G401 (cell line): Measurements from ENCODE around the gene PHYKPL. TPM values are rescaled to one million over a fixed set of nuclear protein-coding genes. Genes with fewer than 3 reads are reported as not detected.
"Not testable (repeated sequence)": the region's sequence is repeated elsewhere in the genome, so short reads cannot be mapped to it uniquely, and the experiment has no call there.

Experiments
- DNase-seq: peaks from one replicate; pipeline ENCODE4 v3.0.0-alpha.2; 2015; ENCODE audit warnings: low spot score
- in situ Hi-C: cut with HindIII; loops from 2 replicates; pipeline ENCODE4 v1.10.0; 2016; ENCODE audit warnings: low sequenced_read_pairs, mixed read lengths
- total RNA-seq: library from RNA; depleted of rRNA; stranded (reverse); fragments of >200 nt; shearing (Covaris generic); gene quantifications from 2 replicates; pipeline ENCODE4 v1.2.3, GENCODE V29; 2014

Gene PHYKPL
- total RNA-seq, 1 experiment from 2014 or later, result 26.6 TPM

GRCh38 chr5:178241688-178242231 lies 9.2 kb upstream of the PHYKPL start:
- no peak for DNase-seq
- in situ Hi-C loops, result no loop called here

- DNase-seq, result no peak
- in situ Hi-C loops, result no loop called here
Measured at GRCh38 chr5:178241231-178241663, 8.6 kb upstream of the PHYKPL start.

GRCh38 chr5:178240766-178241165 lies 8.2 kb upstream of the PHYKPL start:
- in situ Hi-C loops, result no loop called here
- no peak for DNase-seq

DNA sequence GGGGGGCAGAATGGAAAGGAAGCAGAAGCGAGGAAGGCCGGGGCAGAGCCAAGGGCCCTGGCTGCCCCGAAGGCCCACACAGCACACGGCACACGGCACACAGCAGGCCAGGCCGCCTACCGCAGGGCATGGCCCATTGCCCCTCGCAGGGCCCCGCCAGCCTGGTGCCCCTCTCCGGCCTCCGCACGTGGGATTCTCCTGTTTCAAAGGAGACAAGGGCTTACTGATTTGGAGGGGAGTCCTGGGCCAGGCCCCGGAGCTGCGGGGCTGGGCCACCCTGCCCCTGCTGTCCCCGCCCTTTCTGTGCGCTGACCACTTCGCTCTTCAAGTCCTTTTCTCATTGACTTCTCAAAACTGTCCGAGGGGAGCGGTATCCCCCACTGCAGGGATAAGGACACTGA lies 7.7 kb upstream of the PHYKPL start:
- in situ Hi-C loops, result no loop called here
- DNase-seq, result no peak

DNA sequence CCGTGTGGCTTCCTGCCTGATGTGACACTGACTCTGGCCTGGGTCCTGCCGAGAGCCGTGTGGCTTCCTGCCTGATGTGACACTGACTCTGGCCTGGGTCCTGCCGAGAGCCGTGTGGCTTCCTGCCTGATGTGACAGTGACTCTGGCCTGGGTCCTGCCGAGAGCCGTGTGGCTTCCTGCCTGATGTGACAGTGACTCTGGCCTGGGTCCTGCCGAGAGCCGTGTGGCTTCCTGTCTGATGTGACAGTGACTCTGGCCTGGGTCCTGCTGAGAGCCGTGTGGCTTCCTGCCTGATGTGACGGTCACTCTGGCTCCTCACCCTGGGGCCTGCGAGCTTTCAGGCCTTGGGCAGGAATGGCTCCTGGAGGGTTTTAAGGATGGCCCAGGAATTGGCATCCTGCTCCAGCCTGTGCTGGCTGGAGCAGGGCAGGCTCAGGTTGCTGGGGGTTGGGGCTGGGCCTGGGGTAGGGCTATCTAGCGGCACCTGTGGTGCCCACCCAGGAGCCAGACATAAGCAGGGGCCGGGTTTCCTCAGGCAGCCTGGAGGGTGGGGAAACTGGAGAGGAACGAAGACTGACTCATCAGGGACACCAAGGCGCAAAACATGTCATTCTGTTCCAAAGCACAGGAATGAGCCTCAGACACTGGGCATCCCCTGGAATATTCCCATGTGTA lies 7.2 kb upstream of the PHYKPL start:
- in situ Hi-C loops, DNase-seq: not testable (repeated sequence)

DNA sequence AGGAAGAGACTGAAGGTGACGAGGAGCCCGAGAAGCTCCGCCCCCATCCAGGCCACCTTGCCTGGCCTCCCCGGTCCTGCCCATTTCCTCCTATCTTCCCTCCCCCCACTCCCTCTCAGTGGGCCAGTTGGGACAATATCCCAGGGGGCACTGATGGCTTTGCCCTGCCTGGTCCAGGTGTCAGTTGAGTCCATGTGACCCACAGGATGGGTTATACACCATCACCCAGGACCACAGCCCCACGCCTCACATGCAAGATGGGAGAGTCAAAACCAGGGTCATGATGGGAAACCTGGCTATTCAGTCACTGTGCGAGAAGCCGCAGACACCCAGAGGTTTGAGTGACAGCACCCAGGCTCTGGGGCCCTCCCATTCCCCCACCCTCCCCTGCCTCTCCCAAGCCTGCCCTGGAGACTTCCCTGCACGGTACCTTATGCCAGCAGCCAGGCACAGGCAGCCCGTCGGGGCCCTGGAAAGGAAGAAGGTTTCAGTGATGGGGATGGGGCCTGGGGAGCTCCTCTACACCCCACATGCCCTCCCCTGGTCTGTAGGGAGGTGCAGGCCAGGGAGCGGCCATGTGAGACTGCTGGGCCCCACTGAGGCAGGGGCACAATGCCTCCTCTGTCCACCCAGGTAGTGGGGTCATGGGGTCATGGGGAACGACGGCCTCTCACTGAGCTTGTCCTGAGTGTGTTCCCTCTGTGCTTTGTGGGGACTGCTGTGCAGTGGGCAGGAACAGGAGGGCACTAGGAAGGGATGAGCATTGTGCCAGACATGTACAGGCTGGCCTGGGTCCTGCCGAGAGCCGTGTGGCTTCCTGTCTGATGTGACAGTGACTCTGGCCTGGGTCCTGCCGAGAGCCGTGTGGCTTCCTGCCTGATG lies 6.3 kb upstream of the PHYKPL start:
- in situ Hi-C loops, result no loop called here
- DNase-seq, result no peak

DNA sequence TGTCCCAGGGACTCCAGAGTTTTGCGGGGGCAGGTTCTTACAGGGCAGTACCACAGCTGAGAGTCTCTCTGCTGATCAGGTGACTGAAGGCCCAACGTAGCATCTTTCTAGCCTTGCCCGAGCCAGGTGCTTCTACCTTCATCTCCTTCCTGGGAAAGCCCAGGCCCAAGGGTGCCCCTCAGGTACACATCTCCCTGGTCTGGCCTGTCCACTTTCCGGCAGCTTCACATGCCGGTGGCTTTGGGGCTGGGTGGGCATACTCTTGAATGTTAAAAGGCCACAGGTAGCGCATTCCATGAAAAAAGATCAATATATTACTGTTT lies 5.7 kb upstream of the PHYKPL start:
- DNase-seq, result no peak
- in situ Hi-C loops, result no loop called here

DNA sequence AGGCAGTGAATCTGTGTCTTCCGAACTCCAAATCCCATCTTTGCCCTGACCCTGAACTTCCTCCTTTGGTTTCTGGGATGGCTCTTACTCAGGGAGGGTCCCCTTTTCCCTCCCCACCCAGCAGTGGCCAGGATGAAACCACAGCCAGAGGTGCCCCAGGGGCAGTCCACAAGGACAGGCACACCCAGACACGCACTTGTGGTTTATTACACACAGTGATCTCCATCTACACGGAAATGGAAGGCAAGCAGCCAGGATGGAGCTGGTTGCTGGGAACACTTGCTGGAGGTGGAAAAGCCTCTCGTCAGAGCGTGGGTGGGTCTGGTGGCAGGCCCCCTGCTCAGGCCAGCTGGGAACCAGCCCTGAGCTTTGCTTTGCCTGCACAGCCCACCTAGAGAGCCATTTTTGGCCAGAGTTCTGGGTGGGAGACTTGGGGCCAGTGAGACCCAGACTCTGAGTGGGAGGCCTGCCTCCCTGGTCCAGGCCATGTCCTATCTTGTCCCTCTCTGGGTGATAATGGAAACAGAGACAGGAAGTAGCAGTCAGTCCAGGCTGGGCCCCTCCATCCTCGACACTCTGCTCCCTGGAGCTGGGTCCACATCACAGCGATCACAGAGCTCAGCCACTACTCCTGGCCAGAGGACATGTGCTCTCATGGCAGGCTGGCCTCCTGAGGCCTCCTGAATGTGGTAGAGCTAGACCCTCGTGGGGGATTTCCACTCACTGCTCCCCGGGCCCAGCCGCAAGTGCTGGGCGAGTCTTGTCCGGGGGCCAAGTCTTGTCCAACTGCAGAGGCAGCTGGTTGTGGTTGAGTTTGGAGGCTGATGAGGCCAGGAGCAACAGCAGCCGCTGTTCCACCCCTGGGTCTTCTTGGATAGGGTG lies 5.1 kb upstream of the PHYKPL start:
- no peak for DNase-seq
- in situ Hi-C loops, result no loop called here

DNA sequence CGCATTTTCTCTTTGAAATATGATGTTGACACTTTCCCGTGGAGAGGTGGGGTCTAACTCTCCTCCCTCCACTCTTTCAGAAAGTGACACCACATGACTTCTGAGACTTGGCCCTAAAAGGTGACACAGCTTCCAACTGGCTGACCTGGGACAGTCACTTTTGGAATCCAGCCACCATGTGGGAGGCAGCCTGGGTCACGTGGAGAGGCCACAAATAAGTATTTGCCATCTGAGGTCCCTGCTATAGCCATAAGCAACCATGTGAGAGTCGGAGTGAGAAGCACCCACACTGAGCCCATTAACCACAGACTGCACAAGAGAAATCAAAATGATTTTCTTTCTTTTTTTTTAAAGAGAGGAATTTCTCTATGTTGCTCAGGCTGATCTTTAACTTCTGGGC lies 4.1 kb upstream of the PHYKPL start:
- DNase-seq, result no peak
- in situ Hi-C loops, result no loop called here

- in situ Hi-C loops, result no loop called here
- no peak for DNase-seq
Measured at GRCh38 chr5:178236126-178236525, 3.5 kb upstream of the PHYKPL start.

- in situ Hi-C loops, result no loop called here
- no peak for DNase-seq
Measured at GRCh38 chr5:178235588-178235974, 3.0 kb upstream of the PHYKPL start.

DNA sequence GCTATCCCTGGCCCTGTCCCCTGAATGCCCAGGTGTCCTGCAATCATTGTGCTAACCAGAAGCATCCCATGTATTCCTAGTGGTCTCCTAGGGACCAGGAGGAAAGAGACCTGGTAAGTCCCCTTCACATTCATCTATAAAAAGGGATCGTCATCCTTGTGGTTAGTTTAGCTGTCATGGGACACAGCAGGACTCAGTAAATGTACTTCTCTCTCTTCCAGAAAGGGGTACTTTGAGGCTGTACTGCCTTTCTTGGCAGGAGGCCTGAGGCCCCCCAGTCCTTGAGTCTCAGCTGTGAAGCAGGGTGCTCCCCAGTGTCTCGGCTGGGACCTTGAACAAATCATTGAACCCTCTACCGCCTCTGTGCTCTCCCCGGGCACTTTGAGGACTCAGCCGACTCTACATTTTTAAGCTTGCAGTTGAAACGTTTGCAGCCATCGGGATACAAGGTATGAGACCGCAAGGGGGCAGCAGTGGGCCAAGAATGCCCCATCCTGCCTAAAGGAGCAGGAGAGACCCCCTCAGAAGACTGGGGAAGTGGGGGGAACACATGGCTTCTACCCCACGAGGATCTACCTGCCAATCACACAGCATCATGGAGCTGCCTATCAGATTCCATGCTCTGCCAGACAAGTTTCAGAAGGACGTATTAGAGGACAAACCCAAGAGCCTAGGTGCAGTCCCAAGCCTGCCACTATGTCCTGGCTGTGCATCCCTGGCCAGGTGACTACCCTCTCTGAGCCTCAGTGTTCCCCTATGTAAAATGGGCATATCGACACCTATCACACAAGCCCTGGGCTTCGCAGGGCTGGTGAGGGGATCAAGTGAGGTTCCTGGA lies 2.4 kb upstream of the PHYKPL start:
- peak; percentile 70 for DNase-seq
- in situ Hi-C loops, result no loop called here

GRCh38 chr5:178234121-178234749 lies 1.6 kb upstream of the PHYKPL start:
- in situ Hi-C loops, result no loop called here
- DNase-seq, result no peak

- DNase-seq, result no peak
- in situ Hi-C loops, result no loop called here
Measured at GRCh38 chr5:178232920-178233429, 373 bp upstream of the PHYKPL start.

DNA sequence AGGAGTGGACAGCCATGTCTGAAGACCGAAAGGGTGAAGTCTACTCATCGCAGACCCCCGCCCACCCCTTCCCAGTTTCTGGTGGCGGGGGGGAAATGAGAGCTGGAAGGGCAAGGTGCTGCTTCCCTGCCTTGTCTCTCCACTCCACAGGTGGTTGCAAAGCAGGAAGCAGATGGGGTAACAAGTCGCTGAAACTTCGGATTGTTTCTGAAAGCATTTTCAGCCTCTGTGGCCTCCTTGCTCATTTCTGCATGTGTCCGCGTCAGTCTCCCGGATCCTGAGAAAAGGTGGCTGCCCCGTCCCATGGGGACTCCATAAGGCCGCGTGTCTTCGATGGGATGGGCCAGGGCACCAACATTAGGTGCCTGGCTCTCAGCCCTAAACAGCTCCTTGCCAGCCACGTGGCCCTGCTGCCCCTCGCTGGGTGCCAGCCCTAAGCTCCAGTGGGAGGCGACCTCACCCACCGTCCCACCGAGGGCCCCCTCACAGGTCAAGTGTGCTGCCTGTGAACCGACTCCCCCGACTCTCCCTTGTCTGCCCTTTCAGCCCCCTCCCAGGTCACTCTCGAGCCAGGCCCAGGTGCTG lies 971 bp downstream of the PHYKPL start:
- in situ Hi-C loops, result no loop called here
- no peak for DNase-seq

- no peak for DNase-seq
- in situ Hi-C loops, result no loop called here
Measured at GRCh38 chr5:178230879-178231538, 1.6 kb downstream of the PHYKPL start.

DNA sequence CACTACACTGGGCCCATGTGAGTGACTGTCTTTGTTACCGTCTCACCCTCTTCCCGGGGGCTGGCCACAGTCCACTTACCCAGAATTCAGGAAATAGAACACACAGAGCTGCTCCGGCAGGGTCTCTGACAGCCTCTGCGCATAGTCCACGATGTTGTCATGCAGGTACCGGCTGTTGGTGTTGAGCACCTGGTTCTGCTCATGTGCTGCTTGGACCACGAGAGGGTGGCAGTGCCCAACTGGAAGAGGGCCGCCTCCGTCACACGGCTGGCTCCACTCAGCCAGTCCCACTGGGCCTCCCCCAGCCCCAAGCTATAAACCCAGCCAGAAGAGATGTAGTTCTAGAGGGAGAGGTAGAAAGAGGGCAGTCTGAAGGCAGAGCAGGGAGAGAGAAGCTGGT lies 2.7 kb downstream of the PHYKPL start:
- in situ Hi-C loops, result no loop called here
- no peak for DNase-seq
